BJ (cell line): ENCODE results near the gene HSF2BP. TPM values are rescaled to one million over a fixed set of nuclear protein-coding genes. Genes with fewer than 3 reads are reported as not detected.

Experiments used
- CTCF ChIA-PET: fragments of 350-600 bp; formaldehyde crosslinking; extraction: SDS; loops from one replicate; lab custom pipeline; 2021; ENCODE audit warnings: antibody characterized with exemption, inconsistent platforms; lab: Yijun Ruan, JAX
- POLR2A ChIA-PET: fragments of 300-600 bp; sonication (Branson Sonifier 250); formaldehyde crosslinking; extraction: SDS; loops from one replicate; lab custom pipeline; 2021; ENCODE audit warnings: antibody characterized with exemption; lab: Charles Lee
- DNase-seq: peaks from one replicate; pipeline ENCODE4 v3.0.0-alpha.2; 2011; ENCODE audit warnings: low read depth
- H3K27me3 ChIP-seq: 2 replicates; pipeline ENCODE4 v1.6.0; 2011; ENCODE audit warnings: low read length; ENCODE audit not compliant: control insufficient read depth, insufficient read depth
- H3K36me3 ChIP-seq: 2 replicates; pipeline ENCODE4 v1.5.1; 2011; ENCODE audit warnings: low read length; ENCODE audit not compliant: control insufficient read depth, insufficient read depth
- H3K4me3 ChIP-seq: 2 replicates; pipeline ENCODE4 v1.5.1; 2011; ENCODE audit warnings: low read depth, mild to moderate bottlenecking, control low read depth, low read length
- CTCF ChIP-seq: IDR thresholded peaks from 2 replicates; pipeline ENCODE4 v1.5.1; 2011; ENCODE audit warnings: low read depth, mild to moderate bottlenecking, control low read depth, inconsistent platforms, low read length, moderate library complexity; ENCODE audit not compliant: insufficient read depth
- polyA plus RNA-seq: library from polyadenylated mRNA; depleted of rRNA; stranded (reverse); fragments of >200 nt; gene quantifications from 2 replicates; pipeline ENCODE4 v1.2.3, GENCODE V29; 2011

HSF2BP gene
- polyA plus RNA-seq, 1 experiment, result 1.2 TPM

- DNase-seq, result no peak
- Histone ChIP-seq H3K36me3 (no peaks in the 10 kb centered on the region), H3K4me3 (no peak overlapping the region), H3K27me3 (no peaks in the 10 kb centered on the region)
- CTCF ChIA-PET, result no interaction called here
- POLR2A ChIA-PET, result no interaction called here
- TF ChIP-seq CTCF, result no peak
Observed at GRCh38 chr21:43608225-43608624, 51.1 kb downstream of the HSF2BP start.

GRCh38 chr21:43605320-43606215, 53.7 kb downstream of the HSF2BP start:
- POLR2A ChIA-PET, result no interaction called here
- no peak for DNase-seq
- CTCF ChIA-PET, result no interaction called here
- Histone ChIP-seq H3K27me3 (no peaks in the 10 kb centered on the region), H3K36me3 (no peaks in the 10 kb centered on the region), H3K4me3 (no peak overlapping the region)
- TF ChIP-seq CTCF, result no peak

GRCh38 chr21:43604505-43605204, 54.6 kb downstream of the HSF2BP start:
- H3K27me3 ChIP-seq, result no peaks in the 10 kb centered on the region
- ChIA-PET CTCF (no interaction called here), POLR2A (no interaction called here)
- no peak for DNase-seq
- H3K36me3 ChIP-seq, result no peaks in the 10 kb centered on the region
- no peak for TF ChIP-seq CTCF
- no peak overlapping the region for H3K4me3 ChIP-seq

- H3K4me3 ChIP-seq, result no peak overlapping the region
- CTCF ChIA-PET, result interaction anchor here (1.0 to 2.3 kb wide), 4 partner anchors 8 to 42 kb away, joined by 3 to 10 read pairs (median 4); no protein-coding TSS in a partner anchor
Observed at GRCh38 chr21:43603641-43604504, 55.4 kb downstream of the HSF2BP start.

More at GRCh38 chr21:43603641-43604504, 55.4 kb downstream of the HSF2BP start:
- no peak for DNase-seq
- POLR2A ChIA-PET, result no interaction called here
- TF ChIP-seq CTCF, result no peak
- H3K27me3 ChIP-seq, result no peaks in the 10 kb centered on the region
- no peaks in the 10 kb centered on the region for H3K36me3 ChIP-seq
